Stimulated activated CD4-positive, alpha-beta T cell treated with anti-CD3 and anti-CD28 coated beads, Interleukin-12 subunit alpha, Interleukin-12 subunit beta, amount 100 ng/mL, for 24 hours (primary cell): ENCODE measurements around the gene TREML4.
A peak's percentile ranks its signal among the peaks of the same experiment; 100 is the strongest.

Source experiments
- DNase-seq, 2 experiments: peaks; one replicate each; pipeline ENCODE4 v3.0.0-alpha.2; 2020; ENCODE audit warnings: low read depth in 2 of 2

The TREML4 gene

GRCh38 chr6:41252401-41253169 lies 24.4 kb downstream of the TREML4 start:
- DNase-seq: no peak

DNA sequence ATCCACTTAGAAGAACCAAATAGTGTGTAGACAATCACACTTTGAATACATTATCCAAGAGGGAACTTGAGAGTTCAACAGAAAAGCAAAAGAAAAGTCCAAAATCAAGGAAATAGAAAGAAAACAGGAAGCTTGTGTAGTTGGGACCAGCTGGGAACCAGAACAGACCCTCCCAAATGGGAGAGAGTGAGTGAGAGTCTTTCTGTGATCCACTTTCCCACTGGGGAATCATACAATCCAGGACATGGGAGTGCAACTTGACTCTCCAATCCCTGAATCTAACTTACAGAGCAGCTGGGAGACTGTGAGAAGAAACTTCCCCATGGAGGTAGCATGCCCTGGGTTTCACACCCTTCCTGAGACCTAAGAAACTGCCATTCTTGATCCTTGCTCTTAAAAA lies 27.0 kb downstream of the TREML4 start:
- DNase-seq: no peak

GRCh38 chr6:41255638-41256246 lies 27.6 kb downstream of the TREML4 start:
- no peak for DNase-seq

DNA sequence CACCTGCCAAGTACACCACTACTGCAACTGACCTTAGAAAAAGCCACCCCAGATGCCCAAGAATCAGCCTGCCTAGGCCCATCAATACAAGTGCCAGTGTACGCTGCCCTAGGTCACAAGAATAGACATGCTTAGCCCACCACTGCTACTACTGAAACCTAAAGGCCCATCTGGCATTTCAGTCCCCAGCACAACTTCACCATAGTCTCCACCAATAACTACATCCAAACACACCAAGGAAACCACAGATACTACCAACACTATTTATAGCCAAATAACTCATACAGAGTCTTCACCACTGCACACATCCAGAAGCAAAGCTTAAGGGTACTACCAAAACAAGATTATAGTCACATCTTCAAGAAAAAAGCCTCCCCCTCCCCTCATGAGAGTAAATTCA lies 28.2 kb downstream of the TREML4 start:
- DNase-seq: no peak

DNA sequence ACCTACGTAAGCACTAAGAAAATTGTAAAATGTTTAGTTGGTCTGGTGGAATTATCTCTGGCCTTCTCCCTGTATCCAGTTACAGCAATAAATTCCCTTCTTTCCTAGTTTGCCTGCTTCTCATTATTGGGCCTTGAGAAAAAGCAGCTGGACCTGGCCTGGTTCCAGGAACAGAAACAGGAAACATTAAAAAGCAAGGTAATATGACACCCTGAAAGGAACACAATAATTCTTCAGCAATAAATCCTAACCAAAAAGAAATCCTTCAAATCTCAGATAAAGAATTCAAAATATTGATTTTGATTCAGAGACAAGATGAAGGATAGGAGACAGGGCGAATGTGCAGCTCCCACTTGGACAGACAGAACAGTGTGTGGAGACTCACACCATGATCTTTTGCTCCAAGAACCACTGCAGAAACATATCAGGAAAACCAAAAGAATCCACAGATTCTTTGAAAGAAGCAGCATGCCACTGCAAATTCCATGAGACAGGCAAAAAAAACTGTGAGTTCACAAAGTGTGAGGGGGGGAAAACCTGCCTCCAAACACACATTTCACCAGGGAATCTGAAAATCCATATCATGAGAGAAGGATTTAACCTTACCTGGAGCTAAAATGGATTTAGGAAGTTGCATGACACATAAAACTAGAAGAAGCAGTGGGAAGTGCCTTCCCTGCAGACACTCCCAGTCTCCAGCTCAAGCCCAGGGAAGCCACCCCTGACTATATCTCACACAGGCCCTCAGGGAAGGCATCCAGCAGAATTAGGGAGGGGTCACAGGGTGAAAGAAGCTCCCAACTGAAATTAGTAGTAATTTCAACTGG lies 29.4 kb downstream of the TREML4 start:
- DNase-seq: no peak

DNA sequence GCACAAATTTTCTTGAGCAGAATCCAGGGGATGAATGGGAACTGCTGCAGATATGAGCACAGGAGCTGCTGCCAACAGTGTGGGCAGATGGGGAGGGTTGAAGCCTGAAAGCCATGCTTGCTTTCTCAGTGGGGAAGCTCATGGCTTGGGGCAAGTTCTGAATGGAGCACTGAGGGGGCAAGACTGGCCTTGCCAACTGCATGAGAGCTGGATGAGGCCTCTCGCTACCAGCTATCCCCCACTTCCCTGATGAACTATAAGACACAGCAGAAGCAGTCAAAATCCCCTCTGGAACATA lies 30.0 kb downstream of the TREML4 start:
- no peak for DNase-seq

- DNase-seq: no peak
Observed at GRCh38 chr6:41262401-41262800, 34.3 kb downstream of the TREML4 start.

- no peak for DNase-seq
Observed at GRCh38 chr6:41263267-41263666, 35.1 kb downstream of the TREML4 start.

- DNase-seq: no peak
Observed at GRCh38 chr6:41266541-41266940, 38.4 kb downstream of the TREML4 start.

DNA sequence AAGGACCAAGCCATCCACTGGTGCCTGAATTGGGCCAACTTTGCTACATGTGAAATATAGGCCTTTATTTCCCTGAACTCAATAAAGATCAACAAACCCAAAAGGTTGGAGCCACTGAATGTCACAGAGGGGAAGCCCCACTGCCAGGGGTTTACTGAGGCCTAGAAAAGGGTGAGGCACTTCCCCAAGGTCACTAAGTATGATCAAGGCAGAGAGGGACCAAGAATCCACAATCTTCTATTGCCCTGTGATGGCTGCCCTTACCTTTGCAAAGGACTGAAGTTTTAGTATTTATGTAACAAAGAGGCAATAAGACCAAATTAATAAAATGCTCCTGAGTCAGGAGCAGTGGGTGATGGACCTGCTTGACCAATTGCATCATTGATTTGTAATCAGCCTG lies 40.3 kb downstream of the TREML4 start:
- no peak for DNase-seq

- no peak for DNase-seq
Observed at GRCh38 chr6:41269166-41269565, 41.0 kb downstream of the TREML4 start.

- DNase-seq: no peak
Observed at GRCh38 chr6:41269716-41270115, 41.6 kb downstream of the TREML4 start.

DNA sequence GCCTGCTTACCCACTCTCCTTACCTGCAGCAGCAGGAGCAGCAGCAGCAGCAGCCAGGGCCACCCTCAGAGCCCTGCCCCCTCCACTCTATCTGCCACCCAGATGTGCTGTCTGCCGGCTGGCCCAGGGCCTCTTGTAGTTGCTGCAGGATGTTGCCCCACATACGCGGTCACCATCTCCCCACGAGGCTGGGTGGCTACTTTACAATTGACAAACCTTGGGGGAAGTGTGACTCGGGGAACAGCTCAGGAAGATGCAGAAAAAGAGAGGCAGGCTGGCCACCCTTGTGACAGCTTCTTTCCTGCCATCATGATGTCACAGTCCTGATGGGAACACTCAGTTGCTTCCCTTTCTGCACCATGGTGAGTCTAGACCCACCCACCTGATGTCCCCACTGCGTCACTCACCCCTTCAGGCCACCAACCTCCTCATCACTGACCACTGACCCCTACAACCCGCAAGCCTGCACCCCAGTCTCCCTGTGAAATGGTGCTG lies 43.8 kb downstream of the TREML4 start:
- DNase-seq: no peak

DNA sequence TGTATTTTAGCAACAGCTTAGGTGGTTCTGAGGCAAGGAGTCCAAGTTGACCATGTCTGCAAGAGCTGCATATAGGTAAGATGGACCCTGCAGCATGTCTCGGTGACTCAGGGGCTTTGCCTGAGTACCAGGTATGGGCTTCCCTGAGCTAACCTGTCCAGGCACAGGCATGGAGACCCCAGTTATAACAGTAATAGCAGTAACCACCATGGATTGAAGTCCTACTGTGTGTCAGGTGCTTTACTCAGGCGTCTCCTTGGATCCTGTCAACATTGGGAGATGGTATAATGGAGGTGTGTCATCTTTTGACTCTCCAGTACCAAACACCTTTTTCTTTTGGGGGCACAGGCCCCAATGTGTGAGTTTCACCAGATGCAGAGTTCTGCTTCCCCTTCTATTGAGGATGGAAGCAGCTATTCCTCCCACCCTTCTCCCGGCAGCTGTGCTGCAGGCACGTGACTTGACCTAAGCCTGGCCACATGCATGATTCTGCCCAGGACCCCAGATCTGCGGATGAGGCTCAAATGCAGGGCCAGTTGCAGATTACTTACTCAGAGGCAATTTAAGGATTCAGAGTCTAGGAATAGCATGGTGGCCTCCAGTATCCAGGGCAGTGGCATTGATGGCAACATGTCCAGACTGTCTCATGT lies 44.6 kb downstream of the TREML4 start:
- DNase-seq: no peak

DNA sequence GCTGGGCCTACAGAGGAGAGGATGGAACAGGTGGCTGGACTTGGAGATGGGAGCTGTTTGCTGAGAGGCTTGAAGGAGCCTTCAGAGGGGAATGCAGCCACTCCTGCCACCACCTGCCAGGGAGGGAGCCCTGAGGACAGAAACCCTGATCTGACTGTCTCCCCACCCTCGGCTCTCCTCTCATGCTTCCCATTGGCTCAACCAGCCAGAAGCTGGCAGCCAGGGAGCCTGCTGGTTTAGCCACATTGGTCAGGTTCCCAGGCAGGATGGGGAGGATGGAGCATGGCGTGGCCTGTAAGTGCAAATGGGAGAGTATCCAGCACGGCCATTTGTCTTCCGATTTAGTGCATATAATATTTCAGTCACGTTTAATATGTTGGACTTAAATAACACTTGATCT lies 45.6 kb downstream of the TREML4 start:
- DNase-seq: no peak

DNA sequence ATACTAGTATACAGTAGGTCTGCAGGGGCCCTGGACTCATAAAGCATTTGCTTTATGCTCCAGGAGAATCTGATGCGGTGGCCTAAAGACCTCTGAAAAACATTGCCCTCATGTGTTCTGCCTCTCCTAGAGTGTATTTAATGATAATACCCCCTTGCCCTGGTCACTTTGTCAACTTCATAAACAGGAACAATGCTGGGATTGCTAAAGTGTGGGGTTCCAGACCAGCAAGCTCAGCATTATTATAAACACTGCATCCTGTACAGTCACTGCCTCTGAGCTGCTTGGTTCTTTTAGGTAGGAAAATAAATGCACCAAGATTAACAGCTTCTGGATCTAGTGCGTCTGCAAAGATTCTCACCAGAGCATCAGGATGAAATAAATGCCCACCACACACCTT lies 46.1 kb downstream of the TREML4 start:
- DNase-seq: no peak

DNA sequence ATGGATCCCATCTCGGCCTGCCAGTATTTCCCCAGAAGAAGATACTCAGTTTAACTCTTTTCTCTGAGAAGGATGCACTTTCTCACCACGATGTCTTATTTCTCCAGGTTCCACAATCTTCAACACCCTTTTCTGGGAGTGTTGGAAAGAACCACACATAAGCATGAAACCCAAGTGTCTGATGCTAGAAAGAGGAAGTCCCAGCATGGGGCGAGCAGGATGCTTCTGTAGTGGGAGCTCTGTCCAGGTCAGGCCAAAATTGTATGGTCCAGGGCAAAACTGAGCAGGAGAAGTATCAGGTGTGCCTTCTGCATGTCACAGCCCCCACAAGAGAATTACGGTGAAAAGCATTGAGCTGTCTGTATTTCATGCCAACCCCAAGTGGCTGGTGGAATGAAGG lies 47.3 kb downstream of the TREML4 start:
- no peak for DNase-seq

GRCh38 chr6:41277605-41278004 lies 49.5 kb downstream of the TREML4 start:
- DNase-seq: no peak

DNA sequence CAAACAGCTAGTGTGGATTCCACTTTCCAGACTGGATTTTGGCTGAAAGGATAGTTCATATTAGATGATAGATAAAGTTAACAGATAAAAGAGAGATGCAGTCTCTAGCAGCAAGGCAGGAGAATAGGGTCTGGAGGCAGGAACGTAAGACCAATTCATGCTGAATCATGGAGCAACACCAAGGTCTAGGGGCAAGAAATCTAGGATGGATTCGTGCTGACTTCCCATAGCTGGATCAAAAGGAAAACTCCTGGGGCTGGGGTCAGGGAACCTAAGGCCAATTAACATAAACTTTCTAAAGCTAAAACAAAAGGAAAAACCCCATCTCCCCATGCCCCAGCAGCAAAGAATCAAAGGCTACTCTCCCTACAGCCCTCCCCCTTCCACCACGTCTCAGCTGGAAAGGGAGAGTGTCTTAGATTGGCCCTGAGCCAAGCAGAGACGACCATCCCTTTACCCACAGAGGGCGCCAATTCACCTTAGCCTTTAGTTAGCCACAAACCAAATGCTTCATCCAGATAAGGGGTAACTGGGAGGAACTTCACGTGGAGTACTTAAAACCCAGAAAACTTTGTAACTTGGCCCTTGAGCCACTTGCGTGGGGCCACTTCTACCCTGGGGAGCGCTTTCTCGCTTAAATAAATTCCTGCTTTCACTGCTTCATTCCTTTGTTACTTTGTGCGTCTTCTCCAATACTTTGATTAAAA lies 50.7 kb downstream of the TREML4 start:
- DNase-seq: peak; percentile 41 to 57

- no peak for DNase-seq
Observed at GRCh38 chr6:41280381-41281057, 52.4 kb downstream of the TREML4 start.

- no peak for DNase-seq
Observed at GRCh38 chr6:41283600-41283999, 55.5 kb downstream of the TREML4 start.
